ENCODE results near the gene DOK3. TPM values are rescaled to one million over a fixed set of nuclear protein-coding genes. Genes with fewer than 3 reads are reported as not detected.

Gene DOK3
- total and polyA plus RNA-seq, 2 of the 13 experiments (the other 11 are each of a cell fraction or from before 2014, with no cell fraction given): 1.4 to 1.5 TPM

DNA sequence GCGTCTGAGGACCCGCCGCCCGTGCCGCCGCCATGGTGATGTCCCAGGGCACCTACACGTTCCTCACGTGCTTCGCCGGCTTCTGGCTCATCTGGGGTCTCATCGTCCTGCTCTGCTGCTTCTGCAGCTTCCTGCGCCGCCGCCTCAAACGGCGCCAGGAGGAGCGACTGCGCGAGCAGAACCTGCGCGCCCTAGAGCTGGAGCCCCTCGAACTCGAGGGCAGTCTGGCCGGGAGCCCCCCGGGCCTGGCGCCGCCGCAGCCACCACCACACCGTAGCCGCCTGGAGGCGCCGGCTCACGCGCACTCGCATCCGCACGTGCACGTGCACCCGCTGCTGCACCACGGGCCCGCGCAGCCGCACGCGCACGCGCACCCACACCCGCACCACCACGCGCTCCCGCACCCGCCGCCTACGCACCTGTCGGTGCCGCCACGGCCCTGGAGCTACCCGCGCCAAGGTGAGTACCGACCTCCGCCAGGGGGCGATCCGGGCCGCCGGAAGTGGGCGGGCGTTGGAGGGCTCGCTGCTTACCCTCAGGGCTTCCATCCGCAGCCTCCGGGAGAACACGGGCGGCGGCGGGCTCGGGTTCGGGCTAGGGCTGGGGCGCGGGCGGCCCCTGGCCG is 54.5 kb downstream of the DOK3 start (continued):
- TF ChIP-seq, protein P1, sequence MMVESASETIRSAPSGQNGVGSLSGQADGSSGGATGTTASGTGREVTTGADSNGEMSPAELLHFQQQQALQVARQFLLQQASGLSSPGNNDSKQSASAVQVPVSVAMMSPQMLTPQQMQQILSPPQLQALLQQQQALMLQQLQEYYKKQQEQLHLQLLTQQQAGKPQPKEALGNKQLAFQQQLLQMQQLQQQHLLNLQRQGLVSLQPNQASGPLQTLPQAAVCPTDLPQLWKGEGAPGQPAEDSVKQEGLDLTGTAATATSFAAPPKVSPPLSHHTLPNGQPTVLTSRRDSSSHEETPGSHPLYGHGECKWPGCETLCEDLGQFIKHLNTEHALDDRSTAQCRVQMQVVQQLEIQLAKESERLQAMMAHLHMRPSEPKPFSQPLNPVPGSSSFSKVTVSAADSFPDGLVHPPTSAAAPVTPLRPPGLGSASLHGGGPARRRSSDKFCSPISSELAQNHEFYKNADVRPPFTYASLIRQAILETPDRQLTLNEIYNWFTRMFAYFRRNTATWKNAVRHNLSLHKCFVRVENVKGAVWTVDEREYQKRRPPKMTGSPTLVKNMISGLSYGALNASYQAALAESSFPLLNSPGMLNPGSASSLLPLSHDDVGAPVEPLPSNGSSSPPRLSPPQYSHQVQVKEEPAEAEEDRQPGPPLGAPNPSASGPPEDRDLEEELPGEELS (CRISPR knock-in tag; IDR thresholded peaks at IDR 0.05): no peak
- TF ChIP-seq ZNF10 (CRISPR knock-in tag; IDR thresholded peaks at IDR 0.05; ENCODE audit: borderline replicate concordance, low read depth): no peak
- no peak for TF ChIP-seq ARHGAP35 (CRISPR knock-in tag; IDR thresholded peaks at IDR 0.05; ENCODE audit: borderline replicate concordance)
- TF ChIP-seq, protein P2, sequence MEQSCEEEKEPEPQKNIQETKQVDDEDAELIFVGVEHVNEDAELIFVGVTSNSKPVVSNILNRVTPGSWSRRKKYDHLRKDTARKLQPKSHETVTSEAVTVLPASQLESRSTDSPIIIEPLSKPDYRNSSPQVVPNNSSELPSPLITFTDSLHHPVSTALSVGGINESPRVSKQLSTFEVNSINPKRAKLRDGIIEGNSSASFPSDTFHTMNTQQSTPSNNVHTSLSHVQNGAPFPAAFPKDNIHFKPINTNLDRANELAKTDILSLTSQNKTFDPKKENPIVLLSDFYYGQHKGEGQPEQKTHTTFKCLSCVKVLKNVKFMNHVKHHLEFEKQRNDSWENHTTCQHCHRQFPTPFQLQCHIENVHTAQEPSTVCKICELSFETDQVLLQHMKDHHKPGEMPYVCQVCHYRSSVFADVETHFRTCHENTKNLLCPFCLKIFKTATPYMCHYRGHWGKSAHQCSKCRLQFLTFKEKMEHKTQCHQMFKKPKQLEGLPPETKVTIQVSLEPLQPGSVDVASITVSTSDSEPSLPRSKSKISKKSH (CRISPR knock-in tag; IDR thresholded peaks at IDR 0.05; ENCODE audit: borderline replicate concordance): no peak
- TF ChIP-seq, protein P3, sequence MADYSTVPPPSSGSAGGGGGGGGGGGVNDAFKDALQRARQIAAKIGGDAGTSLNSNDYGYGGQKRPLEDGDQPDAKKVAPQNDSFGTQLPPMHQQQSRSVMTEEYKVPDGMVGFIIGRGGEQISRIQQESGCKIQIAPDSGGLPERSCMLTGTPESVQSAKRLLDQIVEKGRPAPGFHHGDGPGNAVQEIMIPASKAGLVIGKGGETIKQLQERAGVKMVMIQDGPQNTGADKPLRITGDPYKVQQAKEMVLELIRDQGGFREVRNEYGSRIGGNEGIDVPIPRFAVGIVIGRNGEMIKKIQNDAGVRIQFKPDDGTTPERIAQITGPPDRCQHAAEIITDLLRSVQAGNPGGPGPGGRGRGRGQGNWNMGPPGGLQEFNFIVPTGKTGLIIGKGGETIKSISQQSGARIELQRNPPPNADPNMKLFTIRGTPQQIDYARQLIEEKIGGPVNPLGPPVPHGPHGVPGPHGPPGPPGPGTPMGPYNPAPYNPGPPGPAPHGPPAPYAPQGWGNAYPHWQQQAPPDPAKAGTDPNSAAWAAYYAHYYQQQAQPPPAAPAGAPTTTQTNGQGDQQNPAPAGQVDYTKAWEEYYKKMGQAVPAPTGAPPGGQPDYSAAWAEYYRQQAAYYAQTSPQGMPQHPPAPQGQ (CRISPR knock-in tag; IDR thresholded peaks at IDR 0.05; ENCODE audit: borderline replicate concordance): no peak
- TF ChIP-seq KAT8 (CRISPR knock-in tag; IDR thresholded peaks at IDR 0.05): 0 out of 2 replicates have a peak, but pooled peaks have one; percentile 39
- no peak for TF ChIP-seq ZFP41 (CRISPR knock-in tag; IDR thresholded peaks at IDR 0.05; ENCODE audit: borderline replicate concordance)
- TF ChIP-seq, protein P4, sequence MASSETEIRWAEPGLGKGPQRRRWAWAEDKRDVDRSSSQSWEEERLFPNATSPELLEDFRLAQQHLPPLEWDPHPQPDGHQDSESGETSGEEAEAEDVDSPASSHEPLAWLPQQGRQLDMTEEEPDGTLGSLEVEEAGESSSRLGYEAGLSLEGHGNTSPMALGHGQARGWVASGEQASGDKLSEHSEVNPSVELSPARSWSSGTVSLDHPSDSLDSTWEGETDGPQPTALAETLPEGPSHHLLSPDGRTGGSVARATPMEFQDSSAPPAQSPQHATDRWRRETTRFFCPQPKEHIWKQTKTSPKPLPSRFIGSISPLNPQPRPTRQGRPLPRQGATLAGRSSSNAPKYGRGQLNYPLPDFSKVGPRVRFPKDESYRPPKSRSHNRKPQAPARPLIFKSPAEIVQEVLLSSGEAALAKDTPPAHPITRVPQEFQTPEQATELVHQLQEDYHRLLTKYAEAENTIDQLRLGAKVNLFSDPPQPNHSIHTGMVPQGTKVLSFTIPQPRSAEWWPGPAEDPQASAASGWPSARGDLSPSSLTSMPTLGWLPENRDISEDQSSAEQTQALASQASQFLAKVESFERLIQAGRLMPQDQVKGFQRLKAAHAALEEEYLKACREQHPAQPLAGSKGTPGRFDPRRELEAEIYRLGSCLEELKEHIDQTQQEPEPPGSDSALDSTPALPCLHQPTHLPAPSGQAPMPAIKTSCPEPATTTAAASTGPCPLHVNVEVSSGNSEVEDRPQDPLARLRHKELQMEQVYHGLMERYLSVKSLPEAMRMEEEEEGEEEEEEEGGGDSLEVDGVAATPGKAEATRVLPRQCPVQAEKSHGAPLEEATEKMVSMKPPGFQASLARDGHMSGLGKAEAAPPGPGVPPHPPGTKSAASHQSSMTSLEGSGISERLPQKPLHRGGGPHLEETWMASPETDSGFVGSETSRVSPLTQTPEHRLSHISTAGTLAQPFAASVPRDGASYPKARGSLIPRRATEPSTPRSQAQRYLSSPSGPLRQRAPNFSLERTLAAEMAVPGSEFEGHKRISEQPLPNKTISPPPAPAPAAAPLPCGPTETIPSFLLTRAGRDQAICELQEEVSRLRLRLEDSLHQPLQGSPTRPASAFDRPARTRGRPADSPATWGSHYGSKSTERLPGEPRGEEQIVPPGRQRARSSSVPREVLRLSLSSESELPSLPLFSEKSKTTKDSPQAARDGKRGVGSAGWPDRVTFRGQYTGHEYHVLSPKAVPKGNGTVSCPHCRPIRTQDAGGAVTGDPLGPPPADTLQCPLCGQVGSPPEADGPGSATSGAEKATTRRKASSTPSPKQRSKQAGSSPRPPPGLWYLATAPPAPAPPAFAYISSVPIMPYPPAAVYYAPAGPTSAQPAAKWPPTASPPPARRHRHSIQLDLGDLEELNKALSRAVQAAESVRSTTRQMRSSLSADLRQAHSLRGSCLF (CRISPR knock-in tag; IDR thresholded peaks at IDR 0.05; ENCODE audit: borderline replicate concordance): no peak
- no peak for TF ChIP-seq REL (CRISPR knock-in tag; conservative IDR thresholded peaks at IDR 0.05)
- 0 out of 2 replicates have a peak, but pooled peaks have one; percentile 15 for TF ChIP-seq ZNF44 (CRISPR knock-in tag; IDR thresholded peaks at IDR 0.05)
- TF ChIP-seq, protein P5, sequence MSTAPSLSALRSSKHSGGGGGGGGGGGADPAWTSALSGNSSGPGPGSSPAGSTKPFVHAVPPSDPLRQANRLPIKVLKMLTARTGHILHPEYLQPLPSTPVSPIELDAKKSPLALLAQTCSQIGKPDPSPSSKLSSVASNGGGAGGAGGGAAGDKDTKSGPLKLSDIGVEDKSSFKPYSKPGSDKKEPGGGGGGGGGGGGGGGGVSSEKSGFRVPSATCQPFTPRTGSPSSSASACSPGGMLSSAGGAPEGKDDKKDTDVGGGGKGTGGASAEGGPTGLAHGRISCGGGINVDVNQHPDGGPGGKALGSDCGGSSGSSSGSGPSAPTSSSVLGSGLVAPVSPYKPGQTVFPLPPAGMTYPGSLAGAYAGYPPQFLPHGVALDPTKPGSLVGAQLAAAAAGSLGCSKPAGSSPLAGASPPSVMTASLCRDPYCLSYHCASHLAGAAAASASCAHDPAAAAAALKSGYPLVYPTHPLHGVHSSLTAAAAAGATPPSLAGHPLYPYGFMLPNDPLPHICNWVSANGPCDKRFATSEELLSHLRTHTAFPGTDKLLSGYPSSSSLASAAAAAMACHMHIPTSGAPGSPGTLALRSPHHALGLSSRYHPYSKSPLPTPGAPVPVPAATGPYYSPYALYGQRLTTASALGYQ (CRISPR knock-in tag; IDR thresholded peaks at IDR 0.05): no peak
- TF ChIP-seq, protein P6, sequence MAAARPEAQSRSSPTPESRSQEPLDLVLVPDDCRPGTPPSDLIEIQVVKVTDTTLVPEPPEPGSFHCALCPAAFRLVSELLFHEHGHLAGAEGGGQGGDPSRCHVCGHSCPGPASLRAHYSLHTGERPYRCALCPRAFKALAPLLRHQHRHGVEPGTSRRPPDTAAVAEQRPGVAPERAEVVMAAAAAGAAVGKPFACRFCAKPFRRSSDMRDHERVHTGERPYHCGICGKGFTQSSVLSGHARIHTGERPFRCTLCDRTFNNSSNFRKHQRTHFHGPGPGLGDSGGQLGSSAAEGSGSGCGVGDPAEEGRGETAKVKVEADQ (CRISPR knock-in tag; IDR thresholded peaks at IDR 0.05; ENCODE audit: borderline replicate concordance): peak; percentile 77
- TF ChIP-seq ZNF17 (CRISPR knock-in tag; IDR thresholded peaks at IDR 0.05): no peak
- TF ChIP-seq ZNF567 (CRISPR knock-in tag; IDR thresholded peaks at IDR 0.05; ENCODE audit: borderline replicate concordance): 0 out of 2 replicates have a peak, but pooled peaks have one; percentile 30
